HepG2 (cell line): ENCODE measurements around the gene CNPY4. TPM values are rescaled to one million over a fixed set of nuclear protein-coding genes. Genes with fewer than 3 reads are reported as not detected.

ENCODE experiments used
- AGO1 ChIP-seq: fragments of 200-400 bp; formaldehyde crosslinking; IDR thresholded peaks from 2 replicates; pipeline ENCODE4 v1.6.1; 2017; ENCODE audit warnings: mild to moderate bottlenecking, low read depth, low read length, moderate library complexity; ENCODE audit not compliant: poor library complexity, severe bottlenecking
- BHLHE40 ChIP-seq: IDR thresholded peaks from 2 replicates; pipeline ENCODE4 v1.6.1; 2011; ENCODE audit warnings: low read length, improper control_type of control experiment
- FIP1L1 ChIP-seq: fragments of 200-400 bp; formaldehyde crosslinking; IDR thresholded peaks from 2 replicates; pipeline ENCODE4 v1.6.1; 2018; ENCODE audit warnings: low read depth, mild to moderate bottlenecking, low read length, moderate library complexity, borderline replicate concordance; ENCODE audit not compliant: insufficient read depth
- FOXA1 ChIP-seq, 2 experiments: fragments of 450-650 bp in 1 of 2; sonication (generic) in 1 of 2; formaldehyde crosslinking in 1 of 2; IDR thresholded peaks; 2 replicates each; pipeline versions ENCODE4 v1.4.0 to v1.6.1; 2016 to 2020; ENCODE audit warnings: missing genetic modification reagents in 1 of 2
- ISX ChIP-seq: sonication (generic); formaldehyde crosslinking; conservative IDR thresholded peaks from 2 replicates; pipeline ENCODE4 v1.5.0; 2020; ENCODE audit warnings: missing genetic modification reagents
- PCBP1 ChIP-seq: fragments of 200-400 bp; formaldehyde crosslinking; IDR thresholded peaks from 2 replicates; pipeline ENCODE4 v1.6.1; 2017; ENCODE audit warnings: mild to moderate bottlenecking, low read depth, low read length, borderline replicate concordance
- SIN3A ChIP-seq: IDR thresholded peaks from 2 replicates; pipeline ENCODE4 v1.6.1; 2011; ENCODE audit warnings: low read depth, mild to moderate bottlenecking, control low read depth, low read length, borderline replicate concordance
- SOX13 ChIP-seq, 3 experiments: fragments of 450-650 bp in 1 of 3; sonication (generic) in 1 of 3; formaldehyde crosslinking in 1 of 3; IDR thresholded peaks in 2 of 3; conservative IDR thresholded peaks in 1 of 3; 2 replicates each; pipeline versions ENCODE4 v1.5.0 to v1.6.1; 2016 to 2020; ENCODE audit warnings: antibody characterized with exemption in 1 of 3, mild to moderate bottlenecking in 1 of 3, missing compliant biosample characterization in 1 of 3, missing genetic modification reagents in 1 of 3, moderate library complexity in 1 of 3
- SOX6 ChIP-seq, 2 experiments: fragments of 450-650 bp in 1 of 2; sonication (generic) in 1 of 2; formaldehyde crosslinking in 1 of 2; IDR thresholded peaks; 2 replicates each; pipeline versions ENCODE4 v1.4.0 to v1.6.1; 2017 to 2020; ENCODE audit warnings: antibody characterized with exemption in 1 of 2, mild to moderate bottlenecking in 1 of 2, missing genetic modification reagents in 1 of 2
- YEATS4 ChIP-seq: sonication (generic); formaldehyde crosslinking; IDR thresholded peaks from 2 replicates; pipeline ENCODE4 v1.4.0; 2020; ENCODE audit warnings: missing genetic modification reagents, borderline replicate concordance
- ZNF350 ChIP-seq: sonication (generic); formaldehyde crosslinking; IDR thresholded peaks from 2 replicates; pipeline ENCODE4 v1.4.0; 2020; ENCODE audit warnings: mild to moderate bottlenecking, low read depth, missing genetic modification reagents, borderline replicate concordance
- ZNF430 ChIP-seq: sonication (generic); formaldehyde crosslinking; IDR thresholded peaks from 2 replicates; pipeline ENCODE4 v1.9.0; 2021; ENCODE audit warnings: mild to moderate bottlenecking, missing genetic modification reagents
- ZNF543 ChIP-seq: sonication (generic); formaldehyde crosslinking; IDR thresholded peaks from 2 replicates; pipeline ENCODE4 v1.4.0; 2020; ENCODE audit warnings: mild to moderate bottlenecking, missing genetic modification reagents
- ZNF674 ChIP-seq: sonication (generic); formaldehyde crosslinking; IDR thresholded peaks from 2 replicates; pipeline ENCODE4 v1.5.0; 2020; ENCODE audit warnings: low read depth, mild to moderate bottlenecking, missing genetic modification reagents
- polyA plus RNA-seq, 8 experiments: library from polyadenylated mRNA; depleted of rRNA in 3 of 8; stranded (reverse) in 7 of 8; unstranded in 1 of 8; fragments of >200 nt; fragmentation: Illumina TruSeq in 4 of 8; extraction: Trizol in 4 of 8; gene quantifications; 2 replicates each; pipeline versions ENCODE4 v1.2.1 to v1.2.3, GENCODE V29; 2011 to 2016; ENCODE audit warnings: low read depth in 4 of 8, missing spikeins in 1 of 8, mixed read lengths in 1 of 8; ENCODE audit not compliant: insufficient read depth in 1 of 8
- total RNA-seq, 5 experiments: library from RNA; depleted of rRNA; stranded (reverse); fragments of >200 nt; fragmentation: Illumina TruSeq; extraction: Trizol; gene quantifications; 2 replicates each; pipeline ENCODE4 v1.2.3, GENCODE V29; 2016; ENCODE audit warnings: low read depth in 1 of 5
- TF ChIP-seq, protein P1 (sequence below), 2 experiments: sonication (generic) in 1 of 2; formaldehyde crosslinking in 1 of 2; IDR thresholded peaks; 2 replicates each; pipeline versions ENCODE4 v1.6.1 to v1.9.0; 2014 to 2022; ENCODE audit warnings: antibody characterized with exemption in 1 of 2, borderline replicate concordance in 1 of 2, inconsistent platforms in 1 of 2, low read depth in 1 of 2, missing genetic modification reagents in 1 of 2
- TF ChIP-seq, protein P2 (sequence below): sonication (generic); formaldehyde crosslinking; conservative IDR thresholded peaks from 2 replicates; pipeline ENCODE4 v1.5.0; 2020; ENCODE audit warnings: missing genetic modification reagents
- TF ChIP-seq, protein P3 (sequence below): sonication (generic); formaldehyde crosslinking; IDR thresholded peaks from 2 replicates; pipeline ENCODE4 v1.4.0; 2020; ENCODE audit warnings: missing genetic modification reagents; ENCODE audit errors: not compliant biosample characterization

Gene CNPY4
- total and polyA plus RNA-seq, 2 of the 13 experiments (the other 11 are each of a cell fraction or from before 2014, with no cell fraction given): 6.2 to 12.7 TPM

DNA sequence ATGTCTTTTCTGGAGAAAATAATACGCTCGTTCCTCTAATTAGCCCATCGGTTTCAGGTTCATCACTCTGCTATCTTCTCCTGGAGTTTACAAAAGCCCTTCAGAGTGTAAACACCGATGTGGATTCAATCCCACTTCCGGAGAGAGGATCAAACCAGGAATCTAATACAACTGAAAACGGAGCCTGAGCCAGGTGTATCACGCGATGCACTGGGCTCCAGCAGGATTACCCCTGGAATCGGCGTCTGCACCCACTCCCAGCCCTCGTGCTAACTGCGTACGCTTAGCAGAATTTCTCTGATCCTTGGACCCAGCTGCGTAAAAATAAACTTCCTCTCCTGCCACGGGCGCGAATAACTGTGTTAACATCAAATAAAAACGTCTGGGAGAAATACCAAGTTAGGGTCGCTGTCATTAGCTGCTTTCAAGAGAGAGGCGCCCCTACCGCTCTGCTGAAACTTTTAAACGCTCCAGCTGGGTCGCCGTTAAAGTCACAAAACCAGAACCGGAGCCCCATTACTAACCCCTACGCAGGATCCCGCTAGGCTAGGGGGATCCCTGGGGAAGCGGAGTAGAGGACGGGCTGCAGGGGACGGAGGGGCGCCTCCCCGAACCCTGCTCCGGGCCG is 38.4 kb upstream of the CNPY4 start (continued):
- TF ChIP-seq SIN3A (0 out of 2 replicates have a peak, but pooled peaks have one; percentile 15), AGO1 (no peak), SOX13 (IDR thresholded peaks at IDR 0.05) (no peak), SOX13 (CRISPR knock-in tag; conservative IDR thresholded peaks at IDR 0.05 in 1 of 2, IDR thresholded peaks at IDR 0.05 in 1 of 2) (peak in 1 of 2 experiments; percentile 14; a peak in 1 of 4 replicates), SOX6 (IDR thresholded peaks at IDR 0.05) (no peak), SOX6 (CRISPR knock-in tag; IDR thresholded peaks at IDR 0.05) (no peak), ZNF350 (CRISPR knock-in tag) (no peak), FOXA1 (IDR thresholded peaks at IDR 0.05) (peak; percentile 56; the same call in 1 of the 2 replicates), FOXA1 (CRISPR knock-in tag; IDR thresholded peaks at IDR 0.05) (peak; percentile 75), FIP1L1 (0 out of 2 replicates have a peak, but pooled peaks have one; percentile 20), ZNF674 (peak; percentile 3; the same call in 1 of the 2 replicates), PCBP1 (no peak), BHLHE40 (peak; percentile 34; the same call in 1 of the 2 replicates), ISX (CRISPR knock-in tag) (peak; percentile 21; the same call in 1 of the 2 replicates), ZNF543 (CRISPR knock-in tag) (0 out of 2 replicates have a peak, but pooled peaks have one; percentile 82), YEATS4 (CRISPR knock-in tag) (no peak), ZNF430 (CRISPR knock-in tag) (no peak; the same call in 1 of the 2 replicates)
- TF ChIP-seq, protein P1, sequence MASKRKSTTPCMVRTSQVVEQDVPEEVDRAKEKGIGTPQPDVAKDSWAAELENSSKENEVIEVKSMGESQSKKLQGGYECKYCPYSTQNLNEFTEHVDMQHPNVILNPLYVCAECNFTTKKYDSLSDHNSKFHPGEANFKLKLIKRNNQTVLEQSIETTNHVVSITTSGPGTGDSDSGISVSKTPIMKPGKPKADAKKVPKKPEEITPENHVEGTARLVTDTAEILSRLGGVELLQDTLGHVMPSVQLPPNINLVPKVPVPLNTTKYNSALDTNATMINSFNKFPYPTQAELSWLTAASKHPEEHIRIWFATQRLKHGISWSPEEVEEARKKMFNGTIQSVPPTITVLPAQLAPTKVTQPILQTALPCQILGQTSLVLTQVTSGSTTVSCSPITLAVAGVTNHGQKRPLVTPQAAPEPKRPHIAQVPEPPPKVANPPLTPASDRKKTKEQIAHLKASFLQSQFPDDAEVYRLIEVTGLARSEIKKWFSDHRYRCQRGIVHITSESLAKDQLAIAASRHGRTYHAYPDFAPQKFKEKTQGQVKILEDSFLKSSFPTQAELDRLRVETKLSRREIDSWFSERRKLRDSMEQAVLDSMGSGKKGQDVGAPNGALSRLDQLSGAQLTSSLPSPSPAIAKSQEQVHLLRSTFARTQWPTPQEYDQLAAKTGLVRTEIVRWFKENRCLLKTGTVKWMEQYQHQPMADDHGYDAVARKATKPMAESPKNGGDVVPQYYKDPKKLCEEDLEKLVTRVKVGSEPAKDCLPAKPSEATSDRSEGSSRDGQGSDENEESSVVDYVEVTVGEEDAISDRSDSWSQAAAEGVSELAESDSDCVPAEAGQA (IDR thresholded peaks at IDR 0.05; ENCODE audit: low read depth): no peak
- TF ChIP-seq, protein P1 (CRISPR knock-in tag; IDR thresholded peaks at IDR 0.05; ENCODE audit: borderline replicate concordance): 0 out of 2 replicates have a peak, but pooled peaks have one; percentile 7
- TF ChIP-seq, protein P2, sequence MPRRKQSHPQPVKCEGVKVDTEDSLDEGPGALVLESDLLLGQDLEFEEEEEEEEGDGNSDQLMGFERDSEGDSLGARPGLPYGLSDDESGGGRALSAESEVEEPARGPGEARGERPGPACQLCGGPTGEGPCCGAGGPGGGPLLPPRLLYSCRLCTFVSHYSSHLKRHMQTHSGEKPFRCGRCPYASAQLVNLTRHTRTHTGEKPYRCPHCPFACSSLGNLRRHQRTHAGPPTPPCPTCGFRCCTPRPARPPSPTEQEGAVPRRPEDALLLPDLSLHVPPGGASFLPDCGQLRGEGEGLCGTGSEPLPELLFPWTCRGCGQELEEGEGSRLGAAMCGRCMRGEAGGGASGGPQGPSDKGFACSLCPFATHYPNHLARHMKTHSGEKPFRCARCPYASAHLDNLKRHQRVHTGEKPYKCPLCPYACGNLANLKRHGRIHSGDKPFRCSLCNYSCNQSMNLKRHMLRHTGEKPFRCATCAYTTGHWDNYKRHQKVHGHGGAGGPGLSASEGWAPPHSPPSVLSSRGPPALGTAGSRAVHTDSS (CRISPR knock-in tag): no peak
- TF ChIP-seq, protein P3, sequence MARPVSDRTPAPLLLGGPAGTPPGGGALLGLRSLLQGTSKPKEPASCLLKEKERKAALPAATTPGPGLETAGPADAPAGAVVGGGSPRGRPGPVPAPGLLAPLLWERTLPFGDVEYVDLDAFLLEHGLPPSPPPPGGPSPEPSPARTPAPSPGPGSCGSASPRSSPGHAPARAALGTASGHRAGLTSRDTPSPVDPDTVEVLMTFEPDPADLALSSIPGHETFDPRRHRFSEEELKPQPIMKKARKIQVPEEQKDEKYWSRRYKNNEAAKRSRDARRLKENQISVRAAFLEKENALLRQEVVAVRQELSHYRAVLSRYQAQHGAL: peak; percentile 53
